ENCODE data around the gene PROM1.

The PROM1 gene

GRCh38 chr4:16027626-16028025 lies 56.2 kb downstream of the PROM1 start:
- Histone ChIP-seq H3K4me3 (ENCODE audit: control insufficient read depth in 1 of 7, extremely low read depth in 1 of 7, insufficient read depth in 4 of 7, low read depth in 2 of 7, low read length in 6 of 7) (no peak overlapping the region), H3K27me3 (replicated peaks in 2 of 5; ENCODE audit: control insufficient read depth in 4 of 5, insufficient read depth in 5 of 5, low read length in 4 of 5) (no peaks in the 10 kb centered on the region), H3K9me3 (ENCODE audit: control extremely low read depth in 1 of 5, control insufficient read depth in 4 of 5, insufficient read depth in 2 of 5, low read depth in 1 of 5, low read length in 4 of 5) (no peaks in the 10 kb centered on the region), H3K36me3 (ENCODE audit: control insufficient read depth in 4 of 4, insufficient read depth in 4 of 4, low read length in 3 of 4) (peaks cover 8 to 40% (median 27%) of the 10 kb centered on the region in 4 experiments), H3K4me1 (ENCODE audit: control extremely low read depth in 1 of 4, control insufficient read depth in 4 of 4, insufficient read depth in 4 of 4, low read length in 3 of 4) (peaks cover 16 to 54% (median 41%) of the 10 kb centered on the region in 4 experiments), H3K27ac (ENCODE audit: insufficient read depth in 1 of 2, low read depth in 1 of 2, low read length in 2 of 2, poor library complexity in 1 of 2, severe bottlenecking in 2 of 2) (peak overlapping the region in 1 of 2 experiments; percentile 6)
- ChIA-PET POLR2A (interaction anchor here (1.2 kb wide), 1 partner anchor 107 kb away, joined by 3 read pairs; no protein-coding TSS in a partner anchor), CTCF (interaction anchor here (1.0 to 4.3 kb wide), 14 partner anchors 15 to 239 kb away, joined by 3 to 22 read pairs (median 9); no protein-coding TSS in a partner anchor)
- no peak for DNase-seq
- WGBS (ENCODE audit: insufficient coverage): no CpG with 5 or more reads among the region's 4 CpGs

- H3K36me3 ChIP-seq (ENCODE audit: control insufficient read depth in 4 of 4, insufficient read depth in 4 of 4, low read length in 3 of 4): peaks cover 10 to 42% (median 31%) of the 10 kb centered on the region in 4 experiments
- H3K27ac ChIP-seq (ENCODE audit: insufficient read depth in 1 of 2, low read depth in 1 of 2, low read length in 2 of 2, poor library complexity in 1 of 2, severe bottlenecking in 2 of 2): peak overlapping the region in 1 of 2 experiments; percentile 6
- ChIA-PET CTCF (interaction anchor here (1.0 to 4.3 kb wide), 14 partner anchors 16 to 237 kb away, joined by 3 to 22 read pairs (median 8); no protein-coding TSS in a partner anchor), POLR2A (no interaction called here)
- WGBS (ENCODE audit: insufficient coverage): 100% methylated on average over 1 of the region's 2 CpGs
- peak in 2 of 3 donors; percentile 30 to 43 for DNase-seq
- no peak overlapping the region for H3K4me3 ChIP-seq (ENCODE audit: control insufficient read depth in 1 of 7, extremely low read depth in 1 of 7, insufficient read depth in 4 of 7, low read depth in 2 of 7, low read length in 6 of 7)
- H3K9me3 ChIP-seq (ENCODE audit: control extremely low read depth in 1 of 5, control insufficient read depth in 4 of 5, insufficient read depth in 2 of 5, low read depth in 1 of 5, low read length in 4 of 5): no peaks in the 10 kb centered on the region
- H3K4me1 ChIP-seq (ENCODE audit: control extremely low read depth in 1 of 4, control insufficient read depth in 4 of 4, insufficient read depth in 4 of 4, low read length in 3 of 4): peaks cover 10 to 49% (median 36%) of the 10 kb centered on the region in 4 experiments
- no peaks in the 10 kb centered on the region for H3K27me3 ChIP-seq (replicated peaks in 2 of 5; ENCODE audit: control insufficient read depth in 4 of 5, insufficient read depth in 5 of 5, low read length in 4 of 5)
These were observed 56.7 kb downstream of the PROM1 start for GRCh38 chr4:16027114-16027513.

- ChIA-PET POLR2A (interaction anchor here (0.6 kb wide), 1 partner anchor 172 kb away, joined by 5 read pairs; no protein-coding TSS in a partner anchor), CTCF (interaction anchor here (1.0 to 4.1 kb wide), 11 partner anchors 16 to 239 kb away, joined by 3 to 22 read pairs (median 9); no protein-coding TSS in a partner anchor)
- Histone ChIP-seq H3K36me3 (ENCODE audit: control insufficient read depth in 4 of 4, insufficient read depth in 4 of 4, low read length in 3 of 4) (peaks cover 10 to 50% (median 37%) of the 10 kb centered on the region in 4 experiments), H3K4me3 (ENCODE audit: control insufficient read depth in 1 of 7, extremely low read depth in 1 of 7, insufficient read depth in 4 of 7, low read depth in 2 of 7, low read length in 6 of 7) (no peak overlapping the region), H3K9me3 (ENCODE audit: control extremely low read depth in 1 of 5, control insufficient read depth in 4 of 5, insufficient read depth in 2 of 5, low read depth in 1 of 5, low read length in 4 of 5) (no peaks in the 10 kb centered on the region), H3K27me3 (replicated peaks in 2 of 5; ENCODE audit: control insufficient read depth in 4 of 5, insufficient read depth in 5 of 5, low read length in 4 of 5) (no peaks in the 10 kb centered on the region), H3K4me1 (ENCODE audit: control extremely low read depth in 1 of 4, control insufficient read depth in 4 of 4, insufficient read depth in 4 of 4, low read length in 3 of 4) (peaks cover 8 to 40% (median 27%) of the 10 kb centered on the region in 4 experiments), H3K27ac (ENCODE audit: insufficient read depth in 1 of 2, low read depth in 1 of 2, low read length in 2 of 2, poor library complexity in 1 of 2, severe bottlenecking in 2 of 2) (no peak overlapping the region)
- 56% methylated on average over 3 of the region's 5 CpGs for WGBS (ENCODE audit: insufficient coverage)
- peak; percentile 80 to 89 (median 83) for DNase-seq
These were observed 57.6 kb downstream of the PROM1 start for GRCh38 chr4:16026160-16026761.

- CTCF ChIA-PET: interaction anchor here (0.9 to 3.2 kb wide), 7 partner anchors 9 to 240 kb away, joined by 3 to 14 read pairs (median 9); no protein-coding TSS in a partner anchor
- 96% methylated on average over 4 of the region's 5 CpGs for WGBS (ENCODE audit: insufficient coverage)
These were observed 58.6 kb downstream of the PROM1 start for GRCh38 chr4:16025268-16025667.

DNA sequence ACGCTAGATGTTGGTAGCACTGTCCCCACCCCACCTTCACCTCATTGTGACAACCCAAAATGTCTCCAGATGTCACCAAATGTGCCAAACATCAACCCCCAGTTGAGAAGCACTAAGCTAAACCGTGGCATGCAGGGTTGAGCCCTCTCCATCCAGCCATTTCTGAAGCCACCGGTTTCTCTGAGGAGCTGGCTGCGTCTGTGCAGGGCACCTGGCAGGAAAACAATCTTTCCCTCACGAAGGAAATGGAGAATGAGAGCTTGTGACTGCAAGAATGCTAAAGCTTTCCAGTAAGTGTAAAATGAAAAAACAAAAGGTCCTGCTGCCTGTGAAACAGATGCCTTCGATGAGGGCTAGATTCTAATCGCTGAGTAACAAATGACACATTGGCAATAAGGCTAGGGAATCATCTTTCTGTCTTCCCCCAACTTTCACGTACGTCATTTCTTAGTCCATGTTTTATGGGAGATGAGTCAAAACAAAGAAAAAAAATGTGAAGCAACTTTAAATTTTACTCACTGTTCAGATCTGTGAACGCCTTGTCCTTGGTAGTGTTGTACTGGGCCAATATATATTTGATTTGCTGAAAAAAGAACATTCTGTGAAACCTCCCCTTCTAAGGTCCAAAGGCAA lies 59.9 kb downstream of the PROM1 start:
- DNase-seq: no peak
- no peaks in the 10 kb centered on the region for H3K27me3 ChIP-seq (replicated peaks in 2 of 5; ENCODE audit: control insufficient read depth in 4 of 5, insufficient read depth in 5 of 5, low read length in 4 of 5)
- H3K36me3 ChIP-seq (ENCODE audit: control insufficient read depth in 4 of 4, insufficient read depth in 4 of 4, low read length in 3 of 4): peaks cover 10 to 63% (median 46%) of the 10 kb centered on the region in 4 experiments
- 97% methylated on average over 6 of the region's 10 CpGs for WGBS (ENCODE audit: insufficient coverage)
- ChIA-PET POLR2A (no interaction called here), CTCF (interaction anchor here (0.7 to 3.2 kb wide), 3 partner anchors 9 to 241 kb away, joined by 3 to 9 read pairs (median 3); no protein-coding TSS in a partner anchor)
- peaks cover 0 to 32% (median 10%) of the 10 kb centered on the region in 4 experiments for H3K4me1 ChIP-seq (ENCODE audit: control extremely low read depth in 1 of 4, control insufficient read depth in 4 of 4, insufficient read depth in 4 of 4, low read length in 3 of 4)
- no peak overlapping the region for H3K27ac ChIP-seq (ENCODE audit: insufficient read depth in 1 of 2, low read depth in 1 of 2, low read length in 2 of 2, poor library complexity in 1 of 2, severe bottlenecking in 2 of 2)
- H3K4me3 ChIP-seq (ENCODE audit: control insufficient read depth in 1 of 7, extremely low read depth in 1 of 7, insufficient read depth in 4 of 7, low read depth in 2 of 7, low read length in 6 of 7): no peak overlapping the region
- no peaks in the 10 kb centered on the region for H3K9me3 ChIP-seq (ENCODE audit: control extremely low read depth in 1 of 5, control insufficient read depth in 4 of 5, insufficient read depth in 2 of 5, low read depth in 1 of 5, low read length in 4 of 5)

More at GRCh38 chr4:16025268-16025667, 58.6 kb downstream of the PROM1 start:
- no peak overlapping the region for H3K4me3 ChIP-seq (ENCODE audit: control insufficient read depth in 1 of 7, extremely low read depth in 1 of 7, insufficient read depth in 4 of 7, low read depth in 2 of 7, low read length in 6 of 7)
- H3K9me3 ChIP-seq (ENCODE audit: control extremely low read depth in 1 of 5, control insufficient read depth in 4 of 5, insufficient read depth in 2 of 5, low read depth in 1 of 5, low read length in 4 of 5): no peaks in the 10 kb centered on the region
- H3K27ac ChIP-seq (ENCODE audit: insufficient read depth in 1 of 2, low read depth in 1 of 2, low read length in 2 of 2, poor library complexity in 1 of 2, severe bottlenecking in 2 of 2): no peak overlapping the region
- H3K4me1 ChIP-seq (ENCODE audit: control extremely low read depth in 1 of 4, control insufficient read depth in 4 of 4, insufficient read depth in 4 of 4, low read length in 3 of 4): peaks cover 5 to 38% (median 18%) of the 10 kb centered on the region in 4 experiments
- peaks cover 10 to 52% (median 39%) of the 10 kb centered on the region in 4 experiments for H3K36me3 ChIP-seq (ENCODE audit: control insufficient read depth in 4 of 4, insufficient read depth in 4 of 4, low read length in 3 of 4)
- no peak for DNase-seq
- POLR2A ChIA-PET: no interaction called here
- H3K27me3 ChIP-seq (replicated peaks in 2 of 5; ENCODE audit: control insufficient read depth in 4 of 5, insufficient read depth in 5 of 5, low read length in 4 of 5): no peaks in the 10 kb centered on the region

GRCh38 chr4:16021804-16022560 lies 61.8 kb downstream of the PROM1 start:
- DNase-seq: no peak
- ChIA-PET POLR2A (interaction anchor here (0.7 kb wide), 1 partner anchor 266 kb away, joined by 3 read pairs; no protein-coding TSS in a partner anchor), CTCF (interaction anchor here (0.6 to 3.2 kb wide), 6 partner anchors 20 to 243 kb away, joined by 3 to 9 read pairs (median 4); no protein-coding TSS in a partner anchor)
- Histone ChIP-seq H3K36me3 (ENCODE audit: control insufficient read depth in 4 of 4, insufficient read depth in 4 of 4, low read length in 3 of 4) (peaks cover 17 to 76% (median 59%) of the 10 kb centered on the region in 4 experiments), H3K4me3 (ENCODE audit: control insufficient read depth in 1 of 7, extremely low read depth in 1 of 7, insufficient read depth in 4 of 7, low read depth in 2 of 7, low read length in 6 of 7) (no peak overlapping the region), H3K9me3 (ENCODE audit: control extremely low read depth in 1 of 5, control insufficient read depth in 4 of 5, insufficient read depth in 2 of 5, low read depth in 1 of 5, low read length in 4 of 5) (no peaks in the 10 kb centered on the region), H3K27me3 (replicated peaks in 2 of 5; ENCODE audit: control insufficient read depth in 4 of 5, insufficient read depth in 5 of 5, low read length in 4 of 5) (no peaks in the 10 kb centered on the region), H3K27ac (ENCODE audit: insufficient read depth in 1 of 2, low read depth in 1 of 2, low read length in 2 of 2, poor library complexity in 1 of 2, severe bottlenecking in 2 of 2) (no peak overlapping the region), H3K4me1 (ENCODE audit: control extremely low read depth in 1 of 4, control insufficient read depth in 4 of 4, insufficient read depth in 4 of 4, low read length in 3 of 4) (peaks cover 0 to 20% (median 4%) of the 10 kb centered on the region in 4 experiments)
- 94% methylated on average over 8 of the region's 8 CpGs for WGBS (ENCODE audit: insufficient coverage)

Data from common myeloid progenitor, CD34-positive (primary cell).